PC-3 (cell line): ENCODE data around the gene PRKACB.

Source experiments
- EZH2 ChIP-seq: fragments of 300-600 bp; sonication (generic); IDR thresholded peaks from one replicate; pipeline ENCODE4 v1.6.1; 2017; ENCODE audit warnings: antibody characterized with exemption, mild to moderate bottlenecking, low read length; ENCODE audit not compliant: unreplicated experiment
- TF ChIP-seq, protein P1 (sequence below): fragments of 300-600 bp; sonication (generic); conservative IDR thresholded peaks from 2 replicates; pipeline ENCODE4 v1.5.1; 2017; ENCODE audit warnings: antibody characterized with exemption, low read depth, mild to moderate bottlenecking, low read length

DNA sequence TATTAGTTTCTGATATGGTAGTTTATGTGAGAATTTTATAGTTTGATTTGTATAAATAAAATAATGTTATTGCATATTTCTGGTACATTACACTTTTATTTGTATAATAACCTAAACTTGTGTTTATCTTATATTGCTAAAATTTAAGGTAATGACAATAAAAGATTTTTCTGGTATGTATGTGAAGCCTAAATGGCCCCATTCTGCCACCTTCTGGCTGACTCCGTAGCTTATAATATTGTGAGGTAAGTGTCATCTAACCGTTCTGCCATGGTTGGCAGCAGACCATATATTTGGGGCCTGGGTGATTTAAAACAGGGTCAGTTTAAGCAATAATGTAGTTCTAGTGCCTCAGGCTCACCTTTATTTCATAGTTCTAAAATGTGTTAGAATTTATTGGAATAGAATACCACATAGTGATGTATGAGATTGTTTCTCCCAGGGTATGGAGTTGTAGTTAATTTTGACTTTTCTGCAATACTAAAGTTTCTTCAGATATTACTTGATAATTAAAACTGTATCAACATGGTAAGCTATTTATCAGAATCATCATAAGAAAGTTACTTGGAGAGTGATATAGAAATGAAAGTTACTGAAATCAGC is 21.2 kb upstream of the PRKACB start:
- TF ChIP-seq, protein P1, sequence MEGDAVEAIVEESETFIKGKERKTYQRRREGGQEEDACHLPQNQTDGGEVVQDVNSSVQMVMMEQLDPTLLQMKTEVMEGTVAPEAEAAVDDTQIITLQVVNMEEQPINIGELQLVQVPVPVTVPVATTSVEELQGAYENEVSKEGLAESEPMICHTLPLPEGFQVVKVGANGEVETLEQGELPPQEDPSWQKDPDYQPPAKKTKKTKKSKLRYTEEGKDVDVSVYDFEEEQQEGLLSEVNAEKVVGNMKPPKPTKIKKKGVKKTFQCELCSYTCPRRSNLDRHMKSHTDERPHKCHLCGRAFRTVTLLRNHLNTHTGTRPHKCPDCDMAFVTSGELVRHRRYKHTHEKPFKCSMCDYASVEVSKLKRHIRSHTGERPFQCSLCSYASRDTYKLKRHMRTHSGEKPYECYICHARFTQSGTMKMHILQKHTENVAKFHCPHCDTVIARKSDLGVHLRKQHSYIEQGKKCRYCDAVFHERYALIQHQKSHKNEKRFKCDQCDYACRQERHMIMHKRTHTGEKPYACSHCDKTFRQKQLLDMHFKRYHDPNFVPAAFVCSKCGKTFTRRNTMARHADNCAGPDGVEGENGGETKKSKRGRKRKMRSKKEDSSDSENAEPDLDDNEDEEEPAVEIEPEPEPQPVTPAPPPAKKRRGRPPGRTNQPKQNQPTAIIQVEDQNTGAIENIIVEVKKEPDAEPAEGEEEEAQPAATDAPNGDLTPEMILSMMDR = peak; percentile 90
- no peak for TF ChIP-seq EZH2
